ENCODE results near the gene ANO1. TPM values are rescaled to one million over a fixed set of nuclear protein-coding genes. Genes with fewer than 3 reads are reported as not detected.

ANO1 gene
- total RNA-seq, 1 experiment from 2014 or later, result 17.8 TPM

DNA sequence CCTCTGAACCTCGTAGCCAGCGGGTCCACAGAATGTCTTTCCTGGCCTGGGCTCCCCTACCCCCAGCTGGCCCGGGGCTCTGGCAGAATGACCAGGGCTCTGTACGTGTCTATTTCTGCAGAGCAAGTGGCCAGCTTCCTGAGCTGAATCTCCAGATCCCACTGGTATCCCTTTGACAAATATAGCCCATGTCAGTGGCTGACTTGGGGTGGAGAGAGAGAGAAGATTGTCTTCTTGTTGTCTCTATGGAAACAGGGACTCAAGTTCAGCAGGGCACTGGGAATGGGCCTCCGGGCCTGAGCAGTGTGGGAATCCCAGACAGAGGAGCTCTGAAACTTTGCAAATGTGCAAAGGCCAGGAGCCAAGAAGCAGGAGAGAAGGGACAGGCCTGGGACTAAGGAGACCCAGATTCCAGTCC is 33.9 kb downstream of the ANO1 start:
- intact Hi-C loops (cut with micrococcal nuclease; ENCODE audit: unreplicated experiment), result no loop called here
- Mint-ChIP-seq H3K4me3 (ENCODE audit: low read depth, unreplicated experiment) (no peak overlapping the region), H3K4me1 (ENCODE audit: low read depth, unreplicated experiment) (no peaks in the 10 kb centered on the region), H3K27me3 (ENCODE audit: unreplicated experiment) (no peaks in the 10 kb centered on the region), H3K36me3 (ENCODE audit: insufficient read depth, unreplicated experiment) (no peaks in the 10 kb centered on the region), H3K9me3 (ENCODE audit: low read depth, unreplicated experiment) (no peaks in the 10 kb centered on the region), H3K27ac (ENCODE audit: unreplicated experiment) (no peak overlapping the region)
- TF ChIP-seq CTCF (IDR thresholded peaks at IDR 0.05; ENCODE audit: unreplicated experiment), result no peak
- CTCF ChIA-PET, result no interaction called here
- no TSS peak for BruUV-seq (replicated peaks)
- no peak for DNase-seq

DNA sequence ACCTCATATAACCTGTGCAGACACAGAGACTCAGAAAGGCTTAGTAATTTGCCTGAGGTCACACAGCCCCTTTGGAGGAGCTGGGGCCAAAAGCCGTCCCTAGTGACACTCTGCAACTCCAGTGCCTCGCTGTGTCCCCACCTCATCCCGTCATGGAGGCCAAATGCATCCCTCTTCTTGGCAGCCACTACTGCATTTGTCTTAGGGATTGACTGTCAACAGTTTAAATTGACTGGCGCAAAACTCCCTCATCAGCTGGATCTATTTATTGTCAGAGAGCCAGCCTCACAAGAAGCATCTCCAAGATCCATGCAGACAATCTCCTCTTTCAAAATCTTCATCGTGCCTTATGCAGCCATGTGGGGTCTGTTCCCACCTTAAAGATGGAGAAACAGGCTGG is 35.7 kb downstream of the ANO1 start:
- CTCF ChIA-PET, result interaction anchor here (0.6 kb wide), 1 partner anchor 16 kb away, joined by 6 read pairs; no protein-coding TSS in a partner anchor

DNA sequence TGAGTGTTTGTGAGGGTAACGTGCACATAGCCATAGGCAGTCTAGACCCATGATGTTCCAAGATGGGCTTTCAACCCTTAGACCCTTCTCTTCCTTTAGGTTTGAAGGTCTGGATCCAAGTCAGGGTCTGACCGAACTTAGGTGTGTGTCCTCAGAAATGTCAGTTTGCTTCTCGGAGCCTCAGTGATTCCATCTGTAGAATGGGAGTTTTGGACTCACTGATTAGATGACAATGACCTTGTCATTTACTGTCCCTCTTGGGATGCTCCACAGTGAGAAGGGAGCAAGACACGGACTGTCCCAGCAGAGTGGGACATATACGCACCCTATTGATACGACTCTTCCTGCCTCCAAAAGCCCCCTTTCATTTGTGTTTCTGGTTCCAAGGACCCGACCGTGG is 37.7 kb downstream of the ANO1 start:
- H3K27me3 Mint-ChIP-seq (ENCODE audit: unreplicated experiment), result peaks cover 19% of the 10 kb centered on the region
- H3K36me3 Mint-ChIP-seq (ENCODE audit: insufficient read depth, unreplicated experiment), result no peaks in the 10 kb centered on the region
- BruUV-seq (replicated peaks), result no TSS peak
- no peak overlapping the region for H3K4me3 Mint-ChIP-seq (ENCODE audit: low read depth, unreplicated experiment)
- intact Hi-C loops (cut with micrococcal nuclease; ENCODE audit: unreplicated experiment), result no loop called here
- CTCF ChIA-PET, result interaction anchor here (0.6 kb wide), 1 partner anchor 8 kb away, joined by 3 read pairs; no protein-coding TSS in a partner anchor
- no peak overlapping the region for H3K27ac Mint-ChIP-seq (ENCODE audit: unreplicated experiment)
- H3K9me3 Mint-ChIP-seq (ENCODE audit: low read depth, unreplicated experiment), result peaks cover 3% of the 10 kb centered on the region
- DNase-seq, result no peak
- H3K4me1 Mint-ChIP-seq (ENCODE audit: low read depth, unreplicated experiment), result no peaks in the 10 kb centered on the region
- no peak for TF ChIP-seq CTCF (IDR thresholded peaks at IDR 0.05; ENCODE audit: unreplicated experiment)

More for the DNA sequence above, 35.7 kb downstream of the ANO1 start:
- Mint-ChIP-seq H3K36me3 (ENCODE audit: insufficient read depth, unreplicated experiment) (no peaks in the 10 kb centered on the region), H3K27ac (ENCODE audit: unreplicated experiment) (no peak overlapping the region), H3K27me3 (ENCODE audit: unreplicated experiment) (peaks cover 11% of the 10 kb centered on the region), H3K4me3 (ENCODE audit: low read depth, unreplicated experiment) (no peak overlapping the region), H3K4me1 (ENCODE audit: low read depth, unreplicated experiment) (no peaks in the 10 kb centered on the region), H3K9me3 (ENCODE audit: low read depth, unreplicated experiment) (peaks cover 3% of the 10 kb centered on the region)
- BruUV-seq (replicated peaks), result no TSS peak
- no peak for DNase-seq
- intact Hi-C loops (cut with micrococcal nuclease; ENCODE audit: unreplicated experiment), result no loop called here
- no peak for TF ChIP-seq CTCF (IDR thresholded peaks at IDR 0.05; ENCODE audit: unreplicated experiment)

- BruUV-seq (replicated peaks), result no TSS peak
- Mint-ChIP-seq H3K27ac (ENCODE audit: unreplicated experiment) (no peak overlapping the region), H3K4me1 (ENCODE audit: low read depth, unreplicated experiment) (no peaks in the 10 kb centered on the region), H3K4me3 (ENCODE audit: low read depth, unreplicated experiment) (no peak overlapping the region), H3K9me3 (ENCODE audit: low read depth, unreplicated experiment) (peaks cover 3% of the 10 kb centered on the region), H3K36me3 (ENCODE audit: insufficient read depth, unreplicated experiment) (no peaks in the 10 kb centered on the region), H3K27me3 (ENCODE audit: unreplicated experiment) (peaks cover 26% of the 10 kb centered on the region)
- CTCF ChIA-PET, result interaction anchor here (0.6 kb wide), 2 partner anchors 9 to 46 kb away, joined by 3 read pairs; no protein-coding TSS in a partner anchor
- no peak for TF ChIP-seq CTCF (IDR thresholded peaks at IDR 0.05; ENCODE audit: unreplicated experiment)
- intact Hi-C loops (cut with micrococcal nuclease; ENCODE audit: unreplicated experiment), result no loop called here
- DNase-seq, result no peak
These were observed 38.4 kb downstream of the ANO1 start for GRCh38 chr11:70116386-70117065.
